ENCODE results near the gene CD6.

- TF ChIP-seq CTCF (IDR thresholded peaks at IDR 0.05; ENCODE audit: insufficient read depth, low read length) (no peak), GABPA (IDR thresholded peaks at IDR 0.05; ENCODE audit: low read depth) (no peak)
Measured at GRCh38 chr11:61045271-61045670, 73.8 kb downstream of the CD6 start.

Measured in HL-60 (cell line).